Cortex of kidney (tissue), 1 donor: Measurements from ENCODE around the gene SH2D2A.

Experiments
- DNase-seq: peaks from one replicate; lab custom pipeline; 2025; lab: John Stamatoyannopoulos, UW

SH2D2A gene

DNA sequence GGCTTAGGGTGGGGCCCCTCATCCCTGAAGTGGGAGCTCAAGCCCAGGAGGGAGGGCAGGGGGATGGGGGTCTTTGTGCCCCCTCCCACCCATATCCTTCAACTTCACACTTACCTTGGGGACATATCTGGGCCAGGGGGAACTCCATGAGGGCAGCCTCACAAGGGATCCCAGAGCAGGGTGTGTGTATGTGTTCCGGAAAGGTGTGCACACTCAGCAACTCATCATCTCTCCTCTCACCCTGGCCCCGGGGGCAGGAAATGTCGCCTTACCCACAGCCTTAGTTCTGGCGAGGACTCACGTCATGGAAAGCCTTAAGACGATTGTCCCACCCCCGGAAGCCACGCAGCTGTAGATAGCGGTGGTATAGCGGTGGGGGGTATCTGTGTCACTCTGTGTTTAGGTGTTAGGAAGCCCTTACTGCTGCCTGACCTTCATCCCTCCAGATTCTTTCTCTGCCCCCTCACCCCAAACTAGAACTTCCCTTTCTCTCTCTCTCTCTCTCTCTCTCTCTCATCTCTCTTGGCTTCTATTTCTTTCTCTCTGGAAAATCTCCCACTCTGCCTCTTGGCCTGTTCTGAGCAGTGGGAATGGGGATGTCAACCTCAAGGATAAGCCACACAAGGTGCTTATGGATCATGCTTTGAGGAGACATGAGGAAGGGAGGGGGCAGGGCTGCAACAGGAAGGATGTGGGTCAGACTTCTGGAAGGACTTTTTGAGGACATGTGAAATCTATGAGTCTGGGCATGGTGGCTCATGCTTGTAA lies at the start of gene SH2D2A:
SH2D2A (minus strand) TSS at position 288 of the 768 bp plus-strand sequence; CDS start at position 148, 140 bp downstream.
- no peak for DNase-seq

DNA sequence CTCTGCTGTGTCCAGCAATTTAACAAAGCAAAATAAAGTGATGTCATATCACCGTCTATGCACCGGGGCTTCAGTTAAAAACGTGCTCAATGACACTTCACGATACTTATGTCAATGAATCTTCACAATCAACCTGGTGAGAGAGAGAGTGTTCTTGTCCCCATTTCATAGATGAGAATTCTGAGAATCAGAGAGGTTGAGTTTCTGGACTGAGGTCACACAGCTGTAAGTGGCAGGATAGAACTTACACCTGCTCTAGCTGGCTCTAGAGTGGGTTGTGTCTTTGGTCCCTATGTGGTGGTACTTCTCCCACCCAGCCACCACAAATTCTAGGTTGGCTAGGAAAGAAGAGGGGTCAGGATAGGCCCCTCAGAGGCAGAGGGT lies 49.2 kb upstream of the SH2D2A start:
- DNase-seq, result no peak

- no peak for DNase-seq
These were observed 48.6 kb upstream of the SH2D2A start for GRCh38 chr1:156865258-156865657.

GRCh38 chr1:156864796-156865195 lies 48.1 kb upstream of the SH2D2A start:
- DNase-seq, result no peak

GRCh38 chr1:156863631-156864030 lies 47.0 kb upstream of the SH2D2A start:
- no peak for DNase-seq

GRCh38 chr1:156862997-156863599 lies 46.5 kb upstream of the SH2D2A start:
- no peak for DNase-seq

DNA sequence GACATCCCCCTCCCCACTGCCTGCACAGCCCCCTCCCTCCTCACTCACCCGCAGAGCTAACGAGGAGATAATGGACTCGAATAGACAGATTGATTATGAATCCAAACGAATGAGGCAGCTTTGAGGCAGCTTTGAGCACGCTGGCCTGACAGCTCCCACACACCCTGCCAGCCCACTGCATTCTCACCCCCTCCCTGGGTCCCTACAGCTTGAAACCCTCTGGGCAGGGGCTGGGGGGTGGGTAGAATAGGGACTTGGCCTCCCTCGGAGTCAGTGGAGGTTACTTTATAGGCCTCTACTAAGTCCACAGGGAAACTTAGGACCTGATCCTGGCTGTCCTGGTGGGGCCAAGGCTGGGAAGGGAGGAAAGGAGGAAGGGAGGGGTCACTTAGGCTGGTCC lies 45.9 kb upstream of the SH2D2A start:
- DNase-seq, result no peak

- DNase-seq, result no peak
These were observed 44.2 kb upstream of the SH2D2A start, which contains the start of gene NTRK1 for GRCh38 chr1:156860628-156861423. Gene NTRK1, plus strand, starts transcription at chr1:156860865. Its CDS starts 70 bp downstream, at chr1:156860935.

- no peak for DNase-seq
These were observed 43.5 kb upstream of the SH2D2A start for GRCh38 chr1:156860113-156860627.

DNA sequence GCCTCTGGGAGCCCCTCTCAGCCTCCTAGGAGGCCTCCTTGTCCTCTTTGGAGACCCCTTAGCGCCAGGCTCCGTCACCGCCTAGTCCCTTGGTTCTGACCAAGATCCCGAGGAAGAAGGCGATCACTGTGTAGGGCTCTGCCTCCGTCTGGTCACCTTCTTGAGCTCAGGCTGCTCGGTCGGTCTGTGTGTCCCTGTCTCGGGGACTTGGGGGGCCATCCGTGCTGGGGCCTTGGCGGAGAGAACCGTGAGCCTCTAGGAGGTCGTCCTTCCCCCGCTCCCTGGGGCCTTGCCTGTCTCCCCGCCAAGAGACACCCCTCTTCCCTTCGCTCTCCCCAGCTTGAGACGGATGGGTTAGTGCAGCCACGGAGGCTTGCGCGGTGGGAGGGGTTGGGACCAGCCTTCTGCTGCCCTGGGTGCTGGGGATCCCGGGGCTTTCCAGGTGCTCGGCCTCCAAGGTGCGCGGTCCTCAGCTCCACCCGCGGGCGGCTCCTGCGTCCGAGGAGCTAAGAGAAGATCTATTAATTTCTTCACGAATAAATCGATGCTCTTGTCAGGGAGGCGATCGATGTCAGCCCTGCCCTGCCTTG lies 43.0 kb upstream of the SH2D2A start:
- no peak for DNase-seq

DNA sequence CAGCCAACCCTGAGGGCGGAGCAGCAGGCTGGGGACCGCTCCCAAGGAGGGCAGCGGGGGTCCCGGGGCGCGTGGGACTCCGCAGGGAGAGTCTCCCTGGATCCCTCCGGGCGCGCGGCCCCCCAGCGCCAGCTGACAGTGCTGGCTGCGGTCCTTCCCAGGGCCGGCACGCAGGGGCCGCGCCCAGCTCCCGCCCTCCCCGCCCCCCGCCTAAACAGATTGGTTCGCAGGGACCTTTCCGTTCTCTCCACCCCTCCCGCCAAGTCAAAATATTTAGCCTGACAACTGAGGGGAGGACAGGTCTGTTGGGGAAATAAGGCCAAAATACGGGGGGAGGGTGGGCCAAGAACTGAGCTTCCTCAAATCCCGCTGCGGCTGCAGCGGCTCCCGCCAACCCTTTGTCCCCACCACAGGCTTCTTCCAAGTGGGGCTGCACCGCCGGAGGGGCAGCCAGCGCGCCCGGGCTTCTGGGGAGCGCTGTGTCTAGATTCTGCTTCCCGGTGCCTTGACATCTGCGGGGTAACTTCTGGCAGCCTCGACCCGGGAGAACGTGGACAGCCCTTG lies 42.4 kb upstream of the SH2D2A start, which contains the start of gene INSRR:
INSRR (minus strand) TSS at position 159 of the 564 bp plus-strand sequence. CDS start 496 bp downstream, outside the sequence.
- no peak for DNase-seq

GRCh38 chr1:156858555-156858956 lies 41.9 kb upstream of the SH2D2A start:
- DNase-seq, result no peak

DNA sequence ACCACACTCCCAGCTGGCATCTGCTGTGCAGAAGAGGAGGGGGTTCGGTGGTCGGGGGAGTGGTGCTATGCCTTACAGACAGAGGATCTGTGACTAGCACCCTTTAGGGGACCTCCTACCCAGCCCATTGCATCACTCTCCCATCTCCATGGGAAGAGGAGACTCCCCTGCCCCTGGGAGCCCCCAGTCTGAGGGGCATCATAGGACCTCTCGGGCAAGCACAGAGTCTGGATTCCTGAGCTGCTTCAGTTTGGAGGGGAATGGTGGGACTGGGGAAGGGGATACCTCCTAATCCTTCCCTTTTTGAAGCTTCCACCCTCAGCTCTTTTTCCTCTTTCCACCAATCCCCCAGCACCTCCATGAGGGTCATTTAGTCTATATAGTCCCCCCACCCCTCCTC lies 40.9 kb upstream of the SH2D2A start:
- no peak for DNase-seq

GRCh38 chr1:156856282-156856785 lies 39.7 kb upstream of the SH2D2A start:
- DNase-seq, result no peak

GRCh38 chr1:156854634-156855033 lies 38.0 kb upstream of the SH2D2A start:
- no peak for DNase-seq

DNA sequence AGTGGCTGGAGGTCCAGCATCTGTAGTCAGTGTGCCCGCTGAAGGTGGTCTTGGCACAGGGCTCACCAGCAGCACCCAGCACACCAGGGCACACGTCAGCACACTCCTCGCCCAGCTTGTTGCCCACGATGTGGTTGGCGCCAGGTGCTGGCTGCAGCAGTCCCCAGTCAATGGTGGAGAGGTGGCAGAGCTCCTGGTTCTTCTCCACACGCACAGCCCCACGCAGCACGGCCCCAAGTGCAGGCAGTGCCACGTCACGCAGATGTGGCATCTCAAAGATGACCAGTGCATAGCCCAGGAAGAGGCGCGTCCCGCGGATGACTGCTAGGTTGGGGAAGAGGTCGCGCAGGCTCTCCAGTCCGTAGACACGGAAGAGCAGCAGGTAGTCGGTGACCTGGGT lies 37.1 kb upstream of the SH2D2A start:
- no peak for DNase-seq

DNA sequence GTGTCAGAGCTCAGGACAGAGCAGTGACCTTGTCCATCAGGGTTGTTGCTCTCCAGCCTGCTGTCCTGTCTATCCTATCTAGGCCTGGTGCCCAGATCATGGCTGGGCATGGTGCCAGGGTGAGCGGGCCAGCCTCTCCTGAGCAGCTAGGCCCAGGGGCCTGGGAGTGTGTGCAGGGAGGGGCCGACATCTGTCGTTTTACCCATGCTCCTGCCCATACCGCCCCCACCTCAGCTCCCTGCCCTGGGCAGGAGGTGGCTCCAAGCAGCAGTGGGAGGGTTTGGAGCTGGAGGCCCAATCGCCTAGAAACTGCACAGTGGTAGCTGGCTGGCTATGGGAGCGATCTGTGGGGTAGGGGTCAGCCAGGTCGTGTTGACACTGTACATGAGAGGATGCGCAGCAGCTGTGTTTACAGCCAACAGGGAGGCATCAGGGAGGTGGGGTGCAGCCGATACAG lies 35.8 kb upstream of the SH2D2A start:
- no peak for DNase-seq

GRCh38 chr1:156851779-156852417 lies 35.2 kb upstream of the SH2D2A start:
- no peak for DNase-seq

- no peak for DNase-seq
These were observed 32.5 kb upstream of the SH2D2A start for GRCh38 chr1:156849151-156849496.

GRCh38 chr1:156848461-156849150 lies 32.0 kb upstream of the SH2D2A start:
- DNase-seq, result no peak
